Activated naive CD4-positive, alpha-beta T cell treated with anti-CD3 and anti-CD28 coated beads, Interleukin-2, amount 10 ng/mL, durations not matched to agents 5 hours and 36 hours (primary cell): ENCODE data around the gene ACAD9. TPM values are rescaled to one million over a fixed set of nuclear protein-coding genes. Genes with fewer than 3 reads are reported as not detected.

Experiments
- total RNA-seq, 2 experiments: library from RNA; stranded (reverse); gene quantifications; one replicate each; pipeline ENCODE4 v1.2.3, GENCODE V29; 2021

ACAD9 gene
- total RNA-seq = 10 to 100 TPM; 49.9 to 50.0 TPM

GRCh38 chr3:128879125-128879969 lies at the start of gene ACAD9:
Gene ACAD9, plus strand, starts transcription at chr3:128879620. Its CDS starts 72 bp downstream, at chr3:128879692.

Other genes starting within 250 kb of the ACAD9 start
- 100 to 1,000 TPM; 145 to 146 TPM for gene RPN1, start 228.8 kb upstream of the ACAD9 start, total RNA-seq
- 100 to 1,000 TPM; 208 to 219 TPM for gene RAB7A, start 153.4 kb upstream of the ACAD9 start, total RNA-seq
- under 1 TPM in 1 of 2 experiments, not detected in 1; 0.13 TPM for gene CFAP92, start 114.5 kb downstream of the ACAD9 start, total RNA-seq
- gene EFCC1, start 121.7 kb downstream of the ACAD9 start, total RNA-seq = under 1 TPM in 1 of 2 experiments, not detected in 1; 0.10 TPM
- not detected for gene GP9, start 181.2 kb downstream of the ACAD9 start, total RNA-seq
- gene RAB43, start 242.2 kb downstream of the ACAD9 start, total RNA-seq = 10 to 100 TPM; 61.6 to 61.9 TPM